Nephron (organoid): ENCODE results near the gene KRTAP10-11.
"Not testable (repeated sequence)": the region's sequence is repeated elsewhere in the genome, so short reads cannot be mapped to it uniquely, and the experiment has no call there.

ENCODE experiments used
- H3K27ac Mint-ChIP-seq, 3 experiments: 2 replicates each; pipeline ENCODE4 v1.8.0; 2020; ENCODE audit warnings: mixed read lengths in 3 of 3, mild to moderate bottlenecking in 2 of 3, moderate library complexity in 1 of 3
- H3K27me3 Mint-ChIP-seq: 2 replicates; pipeline ENCODE4 v1.8.0; 2021; ENCODE audit warnings: low read depth, mild to moderate bottlenecking, moderate library complexity, mixed read lengths
- H3K36me3 Mint-ChIP-seq: 2 replicates; pipeline ENCODE4 v1.8.0; 2020; ENCODE audit warnings: low read depth, mixed read lengths
- H3K4me1 Mint-ChIP-seq: 2 replicates; pipeline ENCODE4 v1.8.0; 2020; ENCODE audit warnings: mixed read lengths
- H3K4me3 Mint-ChIP-seq, 3 experiments: 2 replicates each; pipeline ENCODE4 v1.8.0; 2020; ENCODE audit warnings: mild to moderate bottlenecking in 3 of 3, mixed read lengths in 3 of 3, moderate library complexity in 2 of 3
- H3K9me3 Mint-ChIP-seq: 2 replicates; pipeline ENCODE4 v1.8.0; 2020; ENCODE audit warnings: mixed read lengths
- TF ChIP-seq, protein P1 (sequence below), 3 experiments: fragments of 200-600 bp; sonication (generic); IDR thresholded peaks; one replicate each; pipeline ENCODE4 v1.5.0; 2021; ENCODE audit warnings: antibody characterized with exemption in 3 of 3; ENCODE audit not compliant: unreplicated experiment in 3 of 3

KRTAP10-11 gene

DNA sequence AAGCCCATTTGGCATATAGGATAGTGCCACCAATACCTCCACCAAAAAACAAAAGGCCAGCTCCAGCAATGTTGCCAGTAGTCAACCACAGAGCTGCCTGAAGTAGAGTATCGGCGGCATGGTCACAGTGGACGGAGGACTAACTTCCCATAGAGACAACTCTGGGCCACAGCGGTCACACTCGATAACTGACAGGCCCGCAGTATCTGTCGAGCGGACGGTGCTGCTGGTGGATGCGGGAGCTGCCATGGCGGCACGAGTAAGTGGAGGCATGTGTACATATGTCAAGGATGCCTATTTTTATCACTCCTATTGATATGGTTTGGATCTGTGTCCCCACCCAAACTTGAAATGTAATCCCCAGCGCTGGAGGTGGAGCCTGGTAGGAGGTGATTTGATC is 31.7 kb downstream of the KRTAP10-11 start:
- peaks cover 37% of the 10 kb centered on the region for H3K27me3 Mint-ChIP-seq
- TF ChIP-seq, protein P1, sequence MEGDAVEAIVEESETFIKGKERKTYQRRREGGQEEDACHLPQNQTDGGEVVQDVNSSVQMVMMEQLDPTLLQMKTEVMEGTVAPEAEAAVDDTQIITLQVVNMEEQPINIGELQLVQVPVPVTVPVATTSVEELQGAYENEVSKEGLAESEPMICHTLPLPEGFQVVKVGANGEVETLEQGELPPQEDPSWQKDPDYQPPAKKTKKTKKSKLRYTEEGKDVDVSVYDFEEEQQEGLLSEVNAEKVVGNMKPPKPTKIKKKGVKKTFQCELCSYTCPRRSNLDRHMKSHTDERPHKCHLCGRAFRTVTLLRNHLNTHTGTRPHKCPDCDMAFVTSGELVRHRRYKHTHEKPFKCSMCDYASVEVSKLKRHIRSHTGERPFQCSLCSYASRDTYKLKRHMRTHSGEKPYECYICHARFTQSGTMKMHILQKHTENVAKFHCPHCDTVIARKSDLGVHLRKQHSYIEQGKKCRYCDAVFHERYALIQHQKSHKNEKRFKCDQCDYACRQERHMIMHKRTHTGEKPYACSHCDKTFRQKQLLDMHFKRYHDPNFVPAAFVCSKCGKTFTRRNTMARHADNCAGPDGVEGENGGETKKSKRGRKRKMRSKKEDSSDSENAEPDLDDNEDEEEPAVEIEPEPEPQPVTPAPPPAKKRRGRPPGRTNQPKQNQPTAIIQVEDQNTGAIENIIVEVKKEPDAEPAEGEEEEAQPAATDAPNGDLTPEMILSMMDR (IDR thresholded peaks at IDR 0.05; ENCODE audit: unreplicated experiment in 3 of 3): no peak
- H3K27ac Mint-ChIP-seq: no peak overlapping the region
- H3K4me1 Mint-ChIP-seq: no peaks in the 10 kb centered on the region
- H3K9me3 Mint-ChIP-seq: peaks cover 20% of the 10 kb centered on the region
- peaks cover 2% of the 10 kb centered on the region for H3K36me3 Mint-ChIP-seq
- H3K4me3 Mint-ChIP-seq: no peak overlapping the region

DNA sequence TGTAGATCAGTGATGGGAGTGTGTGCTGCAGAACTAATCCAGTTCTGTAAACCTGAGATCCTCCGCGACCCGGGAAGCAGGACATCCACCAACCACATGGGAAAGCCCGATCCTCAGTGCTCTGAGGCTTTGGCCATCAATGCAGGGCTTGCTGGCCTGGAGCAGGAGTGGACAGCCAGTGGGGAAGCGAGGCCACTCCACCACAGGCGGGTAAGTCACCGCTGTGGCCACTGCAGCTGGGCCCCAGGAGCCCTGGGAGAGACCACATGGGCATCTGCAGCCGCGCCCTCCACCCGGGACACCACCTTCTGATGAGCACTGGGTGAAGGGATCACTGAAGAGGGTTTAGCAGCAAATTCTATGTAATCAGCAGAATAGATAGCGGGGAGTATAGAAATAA is 34.9 kb downstream of the KRTAP10-11 start:
- no peaks in the 10 kb centered on the region for H3K9me3 Mint-ChIP-seq
- H3K36me3 Mint-ChIP-seq: no peaks in the 10 kb centered on the region
- TF ChIP-seq, protein P1 (IDR thresholded peaks at IDR 0.05; ENCODE audit: unreplicated experiment in 3 of 3): no peak
- H3K4me3 Mint-ChIP-seq: no peak overlapping the region
- no peak overlapping the region for H3K27ac Mint-ChIP-seq
- H3K27me3 Mint-ChIP-seq: peaks cover 52% of the 10 kb centered on the region
- H3K4me1 Mint-ChIP-seq: no peaks in the 10 kb centered on the region

DNA sequence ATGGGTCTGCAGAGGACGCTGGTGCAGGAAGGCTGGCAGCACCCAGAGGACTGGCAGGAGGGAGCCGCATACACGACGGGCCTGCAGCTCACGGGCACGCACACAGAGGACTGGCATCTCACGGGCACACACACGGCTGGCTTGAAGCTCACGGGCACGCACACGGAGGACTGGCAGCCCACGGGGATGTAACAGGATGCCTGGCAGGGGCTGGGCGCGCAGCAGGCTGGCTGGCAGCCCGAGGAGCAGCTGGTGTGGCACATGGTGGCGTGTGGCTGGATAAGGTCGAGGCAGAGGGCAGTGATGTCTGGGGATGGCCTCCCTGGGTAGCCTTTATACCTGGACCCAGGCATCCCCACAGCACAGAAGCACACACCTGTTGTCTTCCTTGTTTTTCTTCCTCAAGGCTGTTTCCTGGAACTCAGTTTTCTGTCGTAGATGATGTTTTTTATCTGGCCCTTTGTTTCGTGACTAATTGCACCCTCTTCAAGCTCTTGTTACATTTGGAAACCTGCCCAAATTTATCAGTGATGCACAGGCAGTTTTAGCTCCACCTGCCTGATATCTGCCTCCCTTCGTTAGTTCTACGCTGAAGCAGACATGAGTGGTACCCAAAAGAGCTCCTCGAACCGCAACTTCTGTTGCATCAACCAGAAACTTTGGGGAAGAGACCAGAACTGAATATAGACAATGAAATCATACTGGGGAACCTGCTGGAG is 35.8 kb downstream of the KRTAP10-11 start, which contains the start of gene KRTAP12-1:
TSS of gene KRTAP12-1 (minus strand) at position 303 of the 719 bp plus-strand sequence. CDS start at position 263, 40 bp downstream.
- peaks cover 5% of the 10 kb centered on the region for H3K4me1 Mint-ChIP-seq
- no peak within 1 kb of the TSS for H3K4me3 Mint-ChIP-seq
- no peaks in the 10 kb centered on the region for H3K36me3 Mint-ChIP-seq
- H3K27ac Mint-ChIP-seq: no peak within 1 kb of the TSS
- peaks cover 53% of the 10 kb centered on the region for H3K27me3 Mint-ChIP-seq
- TF ChIP-seq, protein P1 (IDR thresholded peaks at IDR 0.05; ENCODE audit: unreplicated experiment in 3 of 3): no peak
- H3K9me3 Mint-ChIP-seq: no peaks in the 10 kb centered on the region

DNA sequence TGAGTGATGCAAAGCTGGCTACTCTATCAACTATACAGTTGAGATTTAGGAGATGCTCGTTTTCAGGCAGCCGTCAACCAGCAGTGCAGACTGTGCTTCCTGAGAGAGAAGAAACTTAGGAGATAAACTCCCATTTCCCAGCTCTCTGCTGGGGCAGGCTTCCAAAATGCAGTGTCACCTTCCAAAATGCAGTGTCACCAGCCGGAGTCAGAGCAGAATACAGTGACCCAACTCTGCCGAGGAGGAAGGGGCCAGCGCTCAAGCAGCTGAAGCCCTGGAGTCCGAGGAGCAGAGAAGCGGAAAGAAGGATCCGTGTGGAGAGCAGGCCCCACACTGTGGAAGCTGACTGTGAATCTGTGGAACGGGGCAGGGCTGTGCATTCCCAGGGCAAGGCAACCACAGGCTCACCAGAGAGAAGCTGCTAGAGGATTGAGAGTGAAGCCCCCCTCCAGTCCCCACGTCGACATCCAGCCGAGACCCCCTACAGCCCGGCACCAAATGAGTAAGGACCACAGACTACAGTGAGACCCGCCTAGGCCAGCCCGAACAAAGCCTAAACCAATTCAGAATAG is 36.5 kb downstream of the KRTAP10-11 start:
- Mint-ChIP-seq H3K4me1 (peaks cover 11% of the 10 kb centered on the region), H3K36me3 (no peaks in the 10 kb centered on the region), H3K27ac (no peak overlapping the region), H3K4me3 (no peak overlapping the region), H3K27me3 (peaks cover 53% of the 10 kb centered on the region), H3K9me3 (no peaks in the 10 kb centered on the region)
- TF ChIP-seq, protein P1 (IDR thresholded peaks at IDR 0.05; ENCODE audit: unreplicated experiment in 3 of 3): no peak

DNA sequence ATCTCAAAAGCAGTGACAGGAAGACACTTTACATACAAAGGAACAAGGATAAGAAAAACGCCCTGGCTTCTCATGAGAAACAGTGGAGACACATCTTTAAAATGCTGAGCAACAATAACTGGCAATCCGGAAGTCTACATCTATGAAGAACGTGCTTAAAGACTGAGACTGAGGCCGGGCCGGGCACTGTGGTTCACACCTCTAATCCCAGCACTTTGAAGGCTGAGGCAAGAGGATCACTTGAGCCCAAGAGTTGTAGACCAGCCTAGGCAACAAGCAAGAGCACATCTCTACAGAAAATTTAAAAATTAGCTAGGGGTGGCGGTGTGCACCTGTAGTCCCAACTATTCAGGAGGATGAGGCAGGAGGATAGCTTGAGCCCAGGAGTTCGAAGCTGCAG is 37.9 kb downstream of the KRTAP10-11 start:
- Mint-ChIP-seq H3K27ac (no peak overlapping the region), H3K36me3 (no peaks in the 10 kb centered on the region), H3K27me3 (peaks cover 60% of the 10 kb centered on the region), H3K4me3 (no peak overlapping the region), H3K4me1 (peaks cover 17% of the 10 kb centered on the region), H3K9me3 (no peaks in the 10 kb centered on the region)
- TF ChIP-seq, protein P1 (IDR thresholded peaks at IDR 0.05; ENCODE audit: unreplicated experiment in 3 of 3): no peak

DNA sequence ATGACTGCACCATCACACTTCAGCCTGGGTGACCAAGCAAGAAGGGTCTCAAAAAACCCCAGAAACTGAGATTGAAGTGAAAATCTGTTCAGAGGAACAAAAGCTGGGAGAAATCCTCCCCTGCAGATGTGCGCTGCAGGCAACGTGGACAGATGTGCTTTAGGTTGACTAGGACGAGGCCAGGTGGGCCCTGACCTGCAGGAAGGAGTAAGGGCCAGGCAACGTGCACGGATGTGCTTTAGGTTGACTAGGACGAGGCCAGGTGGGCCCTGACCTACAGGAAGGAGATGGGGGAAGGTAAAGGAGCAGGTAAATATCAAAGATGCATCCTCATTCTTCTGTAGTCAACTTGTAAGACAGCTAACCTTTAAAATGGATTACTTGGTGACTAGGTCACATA is 38.3 kb downstream of the KRTAP10-11 start:
- H3K27ac Mint-ChIP-seq: no peak overlapping the region
- H3K27me3 Mint-ChIP-seq: peaks cover 56% of the 10 kb centered on the region
- TF ChIP-seq, protein P1 (IDR thresholded peaks at IDR 0.05; ENCODE audit: unreplicated experiment in 3 of 3): no peak
- no peaks in the 10 kb centered on the region for H3K9me3 Mint-ChIP-seq
- no peaks in the 10 kb centered on the region for H3K36me3 Mint-ChIP-seq
- no peak overlapping the region for H3K4me3 Mint-ChIP-seq
- peaks cover 17% of the 10 kb centered on the region for H3K4me1 Mint-ChIP-seq

DNA sequence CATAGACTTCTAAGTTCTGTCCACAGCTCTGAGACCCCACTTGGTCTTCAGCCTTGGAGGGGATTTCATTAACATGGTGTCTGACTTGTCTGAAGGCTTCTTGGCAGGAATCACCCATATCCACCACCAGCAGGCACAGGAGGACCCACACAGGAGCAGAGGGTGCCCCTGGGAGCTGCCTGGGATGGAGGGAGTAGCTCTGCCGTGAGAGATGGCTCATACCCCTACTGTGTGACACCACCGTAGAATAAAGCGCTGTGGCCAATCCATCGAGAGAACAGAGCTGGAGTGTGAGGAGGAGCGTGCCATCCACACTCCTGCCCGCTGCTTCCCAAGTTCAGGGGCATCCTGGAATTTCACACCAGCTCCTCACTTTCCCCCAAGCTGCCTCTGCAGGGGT is 38.8 kb downstream of the KRTAP10-11 start:
- H3K4me1 Mint-ChIP-seq: peaks cover 20% of the 10 kb centered on the region

More for the DNA sequence above, 38.8 kb downstream of the KRTAP10-11 start:
- H3K27me3 Mint-ChIP-seq: peaks cover 54% of the 10 kb centered on the region
- H3K4me3 Mint-ChIP-seq, H3K27ac Mint-ChIP-seq, H3K36me3 Mint-ChIP-seq, H3K9me3 Mint-ChIP-seq: not testable (repeated sequence)
